ENCODE data around the gene STRA6.

DNA sequence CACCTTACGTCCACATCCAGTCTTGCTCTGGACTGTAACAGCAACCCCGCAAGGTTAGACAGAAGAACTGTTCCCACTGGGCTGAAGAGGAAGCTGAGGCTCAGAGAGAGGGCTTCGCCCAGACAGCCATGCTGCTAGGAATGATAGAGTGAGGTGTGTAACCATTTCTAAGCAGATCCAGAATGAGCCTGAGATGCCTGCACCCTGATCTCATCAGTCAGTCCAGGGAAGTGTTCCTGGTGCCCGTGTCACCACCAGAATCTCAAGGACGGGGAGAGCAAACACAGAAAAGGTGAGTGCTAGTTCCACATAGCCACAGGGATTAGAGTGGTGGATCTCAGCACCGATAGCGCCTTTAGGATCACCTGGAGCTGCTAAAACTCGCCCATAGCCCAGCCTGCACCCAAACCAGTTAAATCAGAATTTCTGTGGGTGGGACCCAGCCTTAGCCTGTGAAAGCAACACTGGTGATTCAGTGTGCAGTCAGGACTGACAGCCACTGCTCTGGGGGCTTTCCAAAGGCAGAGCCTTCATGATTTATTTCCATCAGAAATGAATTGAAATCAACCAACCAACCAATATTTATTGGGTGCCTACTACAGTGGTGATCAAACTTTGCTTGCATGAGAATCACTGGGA, 16.8 kb downstream of the STRA6 start:
- TF ChIP-seq, protein P1, sequence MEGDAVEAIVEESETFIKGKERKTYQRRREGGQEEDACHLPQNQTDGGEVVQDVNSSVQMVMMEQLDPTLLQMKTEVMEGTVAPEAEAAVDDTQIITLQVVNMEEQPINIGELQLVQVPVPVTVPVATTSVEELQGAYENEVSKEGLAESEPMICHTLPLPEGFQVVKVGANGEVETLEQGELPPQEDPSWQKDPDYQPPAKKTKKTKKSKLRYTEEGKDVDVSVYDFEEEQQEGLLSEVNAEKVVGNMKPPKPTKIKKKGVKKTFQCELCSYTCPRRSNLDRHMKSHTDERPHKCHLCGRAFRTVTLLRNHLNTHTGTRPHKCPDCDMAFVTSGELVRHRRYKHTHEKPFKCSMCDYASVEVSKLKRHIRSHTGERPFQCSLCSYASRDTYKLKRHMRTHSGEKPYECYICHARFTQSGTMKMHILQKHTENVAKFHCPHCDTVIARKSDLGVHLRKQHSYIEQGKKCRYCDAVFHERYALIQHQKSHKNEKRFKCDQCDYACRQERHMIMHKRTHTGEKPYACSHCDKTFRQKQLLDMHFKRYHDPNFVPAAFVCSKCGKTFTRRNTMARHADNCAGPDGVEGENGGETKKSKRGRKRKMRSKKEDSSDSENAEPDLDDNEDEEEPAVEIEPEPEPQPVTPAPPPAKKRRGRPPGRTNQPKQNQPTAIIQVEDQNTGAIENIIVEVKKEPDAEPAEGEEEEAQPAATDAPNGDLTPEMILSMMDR (conservative IDR thresholded peaks at IDR 0.05; ENCODE audit: low read length), result no peak
- TF ChIP-seq EZH2phosphoT487 (IDR thresholded peaks at IDR 0.05; ENCODE audit: borderline replicate concordance, low read depth, low read length), result no peak

Data from OCI-LY7 (cell line).